GM12801 (cell line): ENCODE measurements around the gene BDH1.

ENCODE experiments used
- CTCF ChIP-seq: IDR thresholded peaks from one replicate; pipeline ENCODE4 v1.5.1; 2011; ENCODE audit warnings: control low read depth; ENCODE audit not compliant: insufficient read length; ENCODE audit errors: extremely low read depth

BDH1 gene

GRCh38 chr3:197545571-197545970 is 10.2 kb downstream of the BDH1 start:
- TF ChIP-seq CTCF: no peak

GRCh38 chr3:197545101-197545500 is 10.7 kb downstream of the BDH1 start:
- TF ChIP-seq CTCF: no peak

GRCh38 chr3:197542741-197543454 is 12.9 kb downstream of the BDH1 start:
- TF ChIP-seq CTCF: no peak

- no peak for TF ChIP-seq CTCF
These were observed 13.8 kb downstream of the BDH1 start for GRCh38 chr3:197541756-197542539.

GRCh38 chr3:197540961-197541377 is 14.8 kb downstream of the BDH1 start:
- TF ChIP-seq CTCF: no peak

GRCh38 chr3:197539651-197540051 is 16.1 kb downstream of the BDH1 start:
- TF ChIP-seq CTCF: no peak

- TF ChIP-seq CTCF: no peak
These were observed 21.6 kb downstream of the BDH1 start for GRCh38 chr3:197533927-197534725.
